ENCODE data around the gene ARHGEF7.

ARHGEF7 gene

GRCh38 chr13:111313911-111314425 is 198.9 kb downstream of the ARHGEF7 start:
- peaks cover 28% of the 10 kb centered on the region for H3K36me3 Mint-ChIP-seq (ENCODE audit: low read depth)
- H3K27me3 Mint-ChIP-seq (ENCODE audit: low read depth) = no peaks in the 10 kb centered on the region
- H3K4me1 Mint-ChIP-seq (ENCODE audit: low read depth) = no peaks in the 10 kb centered on the region
- H3K27ac Mint-ChIP-seq = no peak overlapping the region
- H3K9me3 Mint-ChIP-seq = peaks cover 22% of the 10 kb centered on the region
- no peak overlapping the region for H3K4me3 Mint-ChIP-seq

GRCh38 chr13:111314852-111315251 is 199.7 kb downstream of the ARHGEF7 start:
- Mint-ChIP-seq H3K4me3 (no peak overlapping the region), H3K36me3 (ENCODE audit: low read depth) (peaks cover 22% of the 10 kb centered on the region), H3K9me3 (peaks cover 16% of the 10 kb centered on the region), H3K4me1 (ENCODE audit: low read depth) (no peaks in the 10 kb centered on the region), H3K27me3 (ENCODE audit: low read depth) (no peaks in the 10 kb centered on the region), H3K27ac (no peak overlapping the region)

GRCh38 chr13:111315347-111315995 is 200.4 kb downstream of the ARHGEF7 start:
- H3K36me3 Mint-ChIP-seq (ENCODE audit: low read depth) = peaks cover 16% of the 10 kb centered on the region
- H3K27me3 Mint-ChIP-seq (ENCODE audit: low read depth) = no peaks in the 10 kb centered on the region
- no peak overlapping the region for H3K4me3 Mint-ChIP-seq
- H3K27ac Mint-ChIP-seq = no peak overlapping the region
- peaks cover 9% of the 10 kb centered on the region for H3K9me3 Mint-ChIP-seq
- no peaks in the 10 kb centered on the region for H3K4me1 Mint-ChIP-seq (ENCODE audit: low read depth)

- no peaks in the 10 kb centered on the region for H3K27me3 Mint-ChIP-seq (ENCODE audit: low read depth)
- H3K27ac Mint-ChIP-seq = no peak overlapping the region
- H3K36me3 Mint-ChIP-seq (ENCODE audit: low read depth) = peaks cover 10% of the 10 kb centered on the region
- H3K4me3 Mint-ChIP-seq = no peak overlapping the region
- H3K4me1 Mint-ChIP-seq (ENCODE audit: low read depth) = no peaks in the 10 kb centered on the region
- peaks cover 2% of the 10 kb centered on the region for H3K9me3 Mint-ChIP-seq
These were observed 201.1 kb downstream of the ARHGEF7 start for GRCh38 chr13:111316161-111316730.

GRCh38 chr13:111317042-111317550 is 202.0 kb downstream of the ARHGEF7 start:
- Mint-ChIP-seq H3K4me3 (no peak overlapping the region), H3K27ac (no peak overlapping the region), H3K27me3 (ENCODE audit: low read depth) (no peaks in the 10 kb centered on the region), H3K4me1 (ENCODE audit: low read depth) (no peaks in the 10 kb centered on the region), H3K36me3 (ENCODE audit: low read depth) (peaks cover 1% of the 10 kb centered on the region), H3K9me3 (no peaks in the 10 kb centered on the region)

GRCh38 chr13:111317571-111318345 is 202.6 kb downstream of the ARHGEF7 start:
- Mint-ChIP-seq H3K27ac (no peak overlapping the region), H3K9me3 (no peaks in the 10 kb centered on the region), H3K36me3 (ENCODE audit: low read depth) (no peaks in the 10 kb centered on the region), H3K4me3 (no peak overlapping the region), H3K4me1 (ENCODE audit: low read depth) (no peaks in the 10 kb centered on the region), H3K27me3 (ENCODE audit: low read depth) (no peaks in the 10 kb centered on the region)

- Mint-ChIP-seq H3K27ac (no peak overlapping the region), H3K4me3 (no peak overlapping the region), H3K36me3 (ENCODE audit: low read depth) (no peaks in the 10 kb centered on the region)
These were observed 203.3 kb downstream of the ARHGEF7 start for GRCh38 chr13:111318386-111318785.

GRCh38 chr13:111319521-111319920 is 204.4 kb downstream of the ARHGEF7 start:
- no peaks in the 10 kb centered on the region for H3K36me3 Mint-ChIP-seq (ENCODE audit: low read depth)
- no peak overlapping the region for H3K4me3 Mint-ChIP-seq
- H3K27me3 Mint-ChIP-seq (ENCODE audit: low read depth) = no peaks in the 10 kb centered on the region
- H3K27ac Mint-ChIP-seq = no peak overlapping the region
- H3K4me1 Mint-ChIP-seq (ENCODE audit: low read depth) = peaks cover 2% of the 10 kb centered on the region
- no peaks in the 10 kb centered on the region for H3K9me3 Mint-ChIP-seq

More at GRCh38 chr13:111318386-111318785, 203.3 kb downstream of the ARHGEF7 start:
- no peaks in the 10 kb centered on the region for H3K9me3 Mint-ChIP-seq
- H3K27me3 Mint-ChIP-seq (ENCODE audit: low read depth) = no peaks in the 10 kb centered on the region
- H3K4me1 Mint-ChIP-seq (ENCODE audit: low read depth) = no peaks in the 10 kb centered on the region

GRCh38 chr13:111319998-111320911 is 205.1 kb downstream of the ARHGEF7 start, which contains the start of gene TEX29:
TEX29 (plus strand) TSS chr13:111320642; CDS start chr13:111320891, 249 bp downstream.
- Mint-ChIP-seq H3K4me3 (no peak within 1 kb of the TSS), H3K27ac (no peak within 1 kb of the TSS), H3K9me3 (no peaks in the 10 kb centered on the region), H3K27me3 (ENCODE audit: low read depth) (no peaks in the 10 kb centered on the region), H3K4me1 (ENCODE audit: low read depth) (peaks cover 2% of the 10 kb centered on the region), H3K36me3 (ENCODE audit: low read depth) (no peaks in the 10 kb centered on the region)

GRCh38 chr13:111322001-111322915 is 207.1 kb downstream of the ARHGEF7 start:
- Mint-ChIP-seq H3K27me3 (ENCODE audit: low read depth) (no peaks in the 10 kb centered on the region), H3K4me1 (ENCODE audit: low read depth) (peaks cover 2% of the 10 kb centered on the region), H3K9me3 (no peaks in the 10 kb centered on the region), H3K4me3 (no peak overlapping the region), H3K27ac (no peak overlapping the region), H3K36me3 (ENCODE audit: low read depth) (no peaks in the 10 kb centered on the region)

- Mint-ChIP-seq H3K9me3 (no peaks in the 10 kb centered on the region), H3K4me3 (no peak overlapping the region), H3K36me3 (ENCODE audit: low read depth) (no peaks in the 10 kb centered on the region), H3K27ac (no peak overlapping the region), H3K27me3 (ENCODE audit: low read depth) (no peaks in the 10 kb centered on the region), H3K4me1 (ENCODE audit: low read depth) (peaks cover 2% of the 10 kb centered on the region)
These were observed 207.8 kb downstream of the ARHGEF7 start for GRCh38 chr13:111322916-111323331.

GRCh38 chr13:111323549-111323948 is 208.4 kb downstream of the ARHGEF7 start:
- Mint-ChIP-seq H3K27ac (no peak overlapping the region), H3K4me3 (peak overlapping the region; percentile 14), H3K36me3 (ENCODE audit: low read depth) (no peaks in the 10 kb centered on the region), H3K27me3 (ENCODE audit: low read depth) (no peaks in the 10 kb centered on the region), H3K9me3 (no peaks in the 10 kb centered on the region), H3K4me1 (ENCODE audit: low read depth) (peaks cover 2% of the 10 kb centered on the region)
